Fibroblast of upper back skin (primary cell): ENCODE measurements around the gene ZBED4.

Experiments used
- DNase-seq: peaks from one replicate; pipeline ENCODE4 v3.0.0-alpha.2; 2013

The ZBED4 gene

GRCh38 chr22:49926916-49927315 lies 73.3 kb downstream of the ZBED4 start:
- no peak for DNase-seq

GRCh38 chr22:49927483-49928184 lies 74.0 kb downstream of the ZBED4 start:
- DNase-seq: no peak

- no peak for DNase-seq
Observed at GRCh38 chr22:49928185-49928495, 74.5 kb downstream of the ZBED4 start.

- no peak for DNase-seq
Observed at GRCh38 chr22:49928555-49929210, 75.0 kb downstream of the ZBED4 start.

DNA sequence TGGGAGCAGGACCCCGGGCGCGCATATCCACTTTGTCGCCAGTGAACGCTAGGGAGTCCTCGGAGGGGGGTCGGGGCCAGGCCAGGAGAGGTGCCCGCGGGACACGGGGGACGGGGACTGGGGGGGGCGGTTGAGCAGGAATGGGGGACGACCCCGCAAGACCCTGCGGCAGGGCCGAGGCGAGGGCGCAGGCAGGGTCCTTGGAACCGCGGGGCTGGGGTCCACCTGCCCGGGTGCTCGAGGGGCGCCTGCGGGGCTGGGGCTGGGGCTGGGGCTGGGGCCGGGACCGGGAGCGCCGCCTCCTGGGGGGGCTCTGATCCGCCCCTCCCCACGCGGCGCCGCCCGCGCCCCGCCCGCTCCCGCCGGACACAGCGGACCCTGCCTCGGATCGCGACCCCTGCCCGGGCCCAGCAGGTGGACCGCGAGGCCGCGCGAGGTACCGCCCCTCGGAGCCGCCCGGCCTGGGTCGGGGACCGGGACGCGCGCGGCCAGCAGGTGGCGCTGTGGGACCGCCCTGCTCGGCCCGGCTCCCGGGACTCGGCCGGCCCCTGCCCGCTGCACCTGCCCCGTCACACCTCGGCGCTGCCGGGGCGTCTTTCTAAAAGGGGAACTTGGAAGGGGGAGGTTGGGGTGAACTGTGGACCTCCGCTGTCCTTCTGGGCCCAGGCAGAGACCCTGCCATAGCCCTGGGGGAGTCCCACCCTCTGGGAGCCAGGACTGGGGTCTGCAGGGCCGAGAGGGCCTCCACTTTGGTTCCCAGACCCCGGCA lies 75.8 kb downstream of the ZBED4 start:
- peak; percentile 10 for DNase-seq

DNA sequence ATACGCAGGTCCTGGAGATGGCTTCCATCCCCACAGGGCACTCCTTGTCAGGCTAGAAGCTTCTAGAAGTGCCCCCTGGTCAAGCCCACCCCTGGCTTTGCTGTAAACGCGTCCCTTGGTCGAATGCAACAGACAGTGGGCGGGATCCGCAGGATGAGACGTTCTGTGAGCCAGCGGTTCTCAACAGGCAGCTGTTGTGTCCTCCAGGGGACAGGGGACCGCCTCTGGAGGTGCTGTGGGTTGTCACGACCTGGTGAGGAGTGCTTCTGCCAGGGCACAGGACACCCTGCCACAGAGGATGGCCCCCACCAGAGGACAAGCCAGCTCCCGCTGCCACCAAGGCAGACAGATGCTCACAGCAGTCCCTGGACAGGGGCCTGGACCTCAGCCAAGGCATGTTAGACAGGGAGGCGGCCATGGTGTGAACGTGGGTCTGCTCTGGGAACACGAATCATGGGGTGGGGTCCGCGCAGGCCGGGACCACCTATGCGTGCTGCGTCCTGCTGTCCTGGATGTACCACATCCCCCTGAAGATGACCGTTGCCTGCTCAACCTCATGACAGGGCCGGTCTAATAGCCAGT lies 76.4 kb downstream of the ZBED4 start:
- no peak for DNase-seq

- DNase-seq: peak; percentile 57
Observed at GRCh38 chr22:49930596-49931412, 77.2 kb downstream of the ZBED4 start.

DNA sequence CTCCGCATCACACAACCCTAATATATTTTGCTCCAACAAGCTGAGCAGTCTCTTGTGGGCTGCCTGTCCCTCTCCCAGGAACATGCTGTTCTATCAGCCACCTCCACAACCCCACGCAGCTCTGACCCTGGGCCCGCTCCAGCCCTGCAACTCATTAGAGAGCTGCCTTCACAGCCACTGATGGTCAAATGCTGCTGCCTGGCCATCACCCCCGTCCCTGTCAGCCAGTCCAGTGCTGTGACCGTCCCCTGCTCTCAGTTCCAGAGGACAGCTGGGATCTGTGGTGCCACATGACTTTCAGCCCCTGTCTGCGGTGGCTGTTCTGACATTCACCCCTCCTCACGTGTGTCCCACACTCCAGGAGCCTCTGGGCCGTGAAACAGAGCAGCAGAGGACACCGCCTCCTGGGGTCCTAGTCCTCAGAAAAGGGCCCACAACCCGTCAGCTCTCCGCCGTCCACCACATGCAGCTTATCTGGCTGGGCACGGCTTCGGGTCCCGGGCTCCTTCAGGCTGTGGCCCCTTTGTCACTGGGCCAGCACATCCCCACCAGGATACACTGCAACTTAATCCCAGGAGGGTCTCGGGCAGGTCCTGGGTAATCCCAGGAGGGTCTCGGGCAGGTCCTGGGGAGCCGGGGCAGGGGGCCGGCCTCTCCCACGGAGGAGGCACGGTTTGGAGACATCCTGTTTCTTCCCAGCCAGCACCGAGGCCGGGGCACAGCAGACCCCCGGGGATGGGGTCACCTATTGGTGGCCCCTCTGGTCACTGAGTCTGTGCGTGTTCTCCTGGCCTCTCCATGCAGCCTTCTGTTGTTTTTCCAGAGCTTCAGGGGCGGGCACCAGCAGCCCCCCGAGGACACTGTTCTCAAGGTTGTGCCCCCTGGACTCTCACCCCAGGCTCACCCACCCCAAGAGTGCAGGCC lies 79.9 kb downstream of the ZBED4 start:
- DNase-seq: no peak

- DNase-seq: peak; percentile 31
Observed at GRCh38 chr22:49934160-49934890, 80.7 kb downstream of the ZBED4 start.

DNA sequence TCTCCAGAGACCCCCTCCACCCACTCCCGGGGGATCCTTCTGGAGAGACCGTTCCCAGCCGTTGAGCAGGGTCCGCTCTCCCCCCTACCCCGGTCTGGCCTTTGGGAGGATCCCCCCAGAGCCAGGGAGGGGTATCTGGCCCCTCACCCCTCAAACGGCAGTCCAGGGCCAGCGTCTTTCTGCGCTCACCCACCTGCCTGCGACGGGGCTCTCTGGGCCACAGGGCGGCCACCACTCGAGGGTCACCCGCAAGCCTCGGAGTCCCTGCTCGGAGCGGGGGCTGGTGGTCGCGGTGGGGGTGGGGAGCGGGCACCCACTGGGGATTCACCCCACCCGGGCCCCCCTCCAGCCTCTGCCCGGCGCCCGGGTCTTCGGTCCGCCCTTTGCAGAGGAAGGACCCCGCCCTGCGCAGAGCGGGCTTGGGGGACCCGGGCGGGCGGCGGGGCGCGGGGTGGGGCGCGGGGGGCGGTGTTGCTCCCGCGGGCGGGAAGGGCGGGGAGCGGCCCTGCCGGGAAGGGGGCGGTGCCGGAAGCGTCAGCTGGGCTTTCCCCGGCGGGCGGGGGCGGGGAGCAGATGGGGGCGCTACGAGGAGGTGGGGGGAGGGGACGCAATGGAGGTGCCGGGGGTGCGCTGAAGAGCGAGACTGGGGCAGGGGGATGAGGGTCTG lies 81.4 kb downstream of the ZBED4 start:
- DNase-seq: peak; percentile 58

GRCh38 chr22:49935561-49935960 lies 81.9 kb downstream of the ZBED4 start:
- no peak for DNase-seq

DNA sequence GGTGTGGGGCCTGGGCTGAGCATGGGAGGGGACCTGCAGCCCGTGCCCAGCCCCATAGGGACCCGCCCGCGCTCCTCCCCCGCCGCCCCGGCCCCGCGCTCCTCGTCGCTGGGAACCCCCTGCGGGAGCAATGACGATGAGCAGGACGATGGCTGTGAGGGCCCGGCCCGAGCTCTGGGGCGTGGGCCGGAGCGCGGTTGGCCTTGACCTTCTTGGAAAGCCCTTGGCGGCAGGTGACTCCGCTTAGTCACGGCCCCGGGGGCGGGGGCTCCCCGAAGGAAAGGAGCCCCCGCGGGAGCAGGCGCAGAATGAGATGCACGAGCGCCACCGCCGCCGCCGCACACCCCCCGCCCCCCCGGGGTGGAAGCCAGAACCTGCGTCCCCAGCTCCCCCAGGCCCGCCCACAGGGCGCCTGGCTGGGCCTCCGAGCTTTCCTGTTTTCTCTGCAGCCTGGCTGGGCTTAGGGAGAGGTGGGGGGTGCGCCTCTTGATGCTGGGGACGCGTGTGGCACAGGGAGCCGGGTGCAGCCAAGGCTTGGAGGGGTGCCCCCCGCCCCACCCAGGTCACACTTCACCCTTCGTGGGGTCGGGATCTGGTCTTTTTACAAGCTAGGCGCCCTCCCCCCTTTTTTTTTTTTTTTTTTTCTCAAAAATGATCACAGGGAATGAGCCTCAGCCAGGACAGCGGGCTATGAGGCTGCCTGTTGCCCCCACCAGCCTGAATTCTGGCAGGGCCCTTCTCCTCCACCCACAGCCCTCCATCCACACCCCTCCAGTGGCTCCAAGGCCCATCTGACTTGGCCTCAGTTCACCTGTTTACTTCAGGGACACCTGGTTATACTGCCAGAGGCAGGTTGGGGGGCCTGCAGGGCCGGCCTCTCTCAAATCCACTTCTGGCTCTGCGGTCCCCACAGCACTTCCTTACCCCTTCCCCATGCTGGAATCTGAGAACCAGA lies 82.7 kb downstream of the ZBED4 start:
- peak; percentile 51 for DNase-seq

DNA sequence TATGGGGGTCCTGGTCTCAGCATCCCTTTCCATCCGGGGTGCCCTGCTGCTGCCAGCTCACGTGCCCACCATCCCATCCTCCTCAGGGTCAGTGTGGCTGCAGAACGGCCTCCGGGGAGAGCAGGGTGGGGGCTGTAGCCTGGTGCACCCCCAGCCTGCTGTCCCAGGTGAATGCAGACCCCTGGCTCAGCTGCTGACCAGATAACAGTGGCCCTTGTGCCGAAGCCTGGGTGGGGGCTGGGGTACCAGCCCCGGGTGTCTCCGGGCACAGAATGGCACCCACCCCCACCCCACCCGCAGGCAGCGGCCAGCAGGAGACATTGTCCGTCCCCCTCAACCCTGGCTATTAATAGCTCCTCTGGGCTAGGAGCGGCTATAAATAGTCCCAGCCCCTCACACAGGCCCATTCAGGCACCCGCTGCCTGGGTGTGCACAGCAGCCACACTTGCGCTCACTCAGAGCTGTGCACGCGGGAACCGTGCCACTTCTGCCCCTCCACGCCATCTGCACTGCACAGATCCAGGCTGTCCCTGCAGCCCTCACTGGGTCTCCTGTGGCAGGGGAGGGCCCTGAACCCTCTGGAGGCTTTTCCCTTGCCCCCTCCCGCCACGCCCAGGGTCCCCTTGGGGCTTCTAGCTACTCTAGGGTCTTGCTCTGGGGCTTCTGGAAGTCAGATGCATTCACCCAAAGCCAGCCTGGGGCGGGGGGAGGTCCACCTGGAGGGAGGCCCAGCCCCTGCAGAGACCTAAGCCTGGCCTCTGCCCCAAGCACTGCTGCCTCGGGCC lies 83.5 kb downstream of the ZBED4 start:
- no peak for DNase-seq

GRCh38 chr22:49937758-49938564 lies 84.3 kb downstream of the ZBED4 start:
- DNase-seq: no peak

GRCh38 chr22:49938565-49939136 lies 85.0 kb downstream of the ZBED4 start:
- no peak for DNase-seq
